ENCODE results near the gene ABHD17C.

ABHD17C gene

DNA sequence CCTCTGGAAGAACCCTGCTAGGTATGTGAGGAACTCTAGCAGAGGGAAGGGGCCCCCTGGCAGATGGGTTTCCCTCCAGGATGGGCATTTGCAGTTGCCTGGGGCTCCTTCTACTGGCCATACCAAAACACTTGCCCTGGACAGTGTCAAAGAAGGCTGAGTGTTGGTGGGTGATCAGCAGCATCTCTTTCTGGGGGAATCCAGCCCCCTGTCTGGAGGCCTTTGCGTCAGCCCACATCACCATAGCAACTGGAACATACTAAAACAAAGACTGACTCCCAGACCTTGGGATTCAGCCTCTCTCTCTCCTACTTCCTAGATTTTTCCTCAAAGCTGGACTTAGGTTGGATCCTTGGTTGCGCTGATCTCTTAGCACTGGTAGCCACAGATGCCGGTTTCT, 92.2 kb downstream of the ABHD17C start:
- no peak overlapping the region for H3K9ac ChIP-seq (ENCODE audit: low read depth, low read length)
- no peaks in the 10 kb centered on the region for H3K9me3 ChIP-seq (ENCODE audit: control insufficient read depth, insufficient read depth, low read length)
- H3K36me3 ChIP-seq (ENCODE audit: insufficient read depth, low read length) = no peaks in the 10 kb centered on the region
- H3K4me1 ChIP-seq (ENCODE audit: insufficient read depth, low read length) = no peaks in the 10 kb centered on the region; the same call in 1 of the 2 replicates

DNA sequence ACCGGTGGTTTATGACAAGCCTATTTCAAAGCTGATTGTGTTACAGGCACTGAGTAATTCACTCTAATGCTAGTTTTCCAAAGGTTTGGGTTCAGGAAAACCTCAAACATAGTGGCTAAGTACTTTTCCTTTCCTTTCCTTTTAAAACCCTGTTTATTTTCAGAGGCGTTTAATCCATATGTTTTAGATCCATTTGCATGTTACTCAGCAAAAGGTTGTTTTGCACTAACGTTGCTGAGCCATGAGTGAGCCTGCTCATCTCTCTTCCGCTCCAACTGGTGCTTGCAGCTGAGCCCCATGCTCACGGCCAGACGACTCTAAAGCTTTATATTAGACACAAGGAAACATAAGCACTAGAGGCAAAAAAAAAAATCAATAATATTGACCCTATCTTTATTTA, 93.4 kb downstream of the ABHD17C start:
- no peak overlapping the region for H3K9ac ChIP-seq (ENCODE audit: low read depth, low read length)

DNA sequence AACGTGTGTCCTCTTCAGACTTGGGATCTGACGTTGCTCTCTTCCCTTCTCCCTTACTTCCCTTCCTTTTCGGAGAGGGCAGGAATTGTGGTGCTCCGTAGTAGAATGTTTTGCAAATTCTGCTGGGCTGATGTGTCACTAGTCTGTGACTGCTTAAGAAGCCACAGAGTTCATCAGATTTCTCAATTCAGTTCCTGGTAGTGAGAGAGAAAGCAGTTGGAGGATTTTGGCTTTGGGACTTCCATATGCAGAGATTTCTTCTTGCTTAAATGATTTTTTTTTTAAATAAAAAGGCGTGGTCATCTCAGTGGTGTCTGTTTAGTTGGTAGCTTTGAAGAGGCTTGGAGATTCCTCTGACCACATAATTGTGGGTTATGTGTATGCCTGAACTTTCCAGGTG, 94.2 kb downstream of the ABHD17C start:
- no peaks in the 10 kb centered on the region for H3K36me3 ChIP-seq (ENCODE audit: insufficient read depth, low read length)
- H3K9me3 ChIP-seq (ENCODE audit: control insufficient read depth, insufficient read depth, low read length) = no peaks in the 10 kb centered on the region
- H3K9ac ChIP-seq (ENCODE audit: low read depth, low read length) = no peak overlapping the region
- H3K4me1 ChIP-seq (ENCODE audit: insufficient read depth, low read length) = no peaks in the 10 kb centered on the region; the same call in 1 of the 2 replicates

More for the DNA sequence above, 93.4 kb downstream of the ABHD17C start:
- Histone ChIP-seq H3K9me3 (ENCODE audit: control insufficient read depth, insufficient read depth, low read length) (no peaks in the 10 kb centered on the region), H3K36me3 (ENCODE audit: insufficient read depth, low read length) (no peaks in the 10 kb centered on the region), H3K4me1 (ENCODE audit: insufficient read depth, low read length) (no peaks in the 10 kb centered on the region; the same call in 1 of the 2 replicates)

DNA sequence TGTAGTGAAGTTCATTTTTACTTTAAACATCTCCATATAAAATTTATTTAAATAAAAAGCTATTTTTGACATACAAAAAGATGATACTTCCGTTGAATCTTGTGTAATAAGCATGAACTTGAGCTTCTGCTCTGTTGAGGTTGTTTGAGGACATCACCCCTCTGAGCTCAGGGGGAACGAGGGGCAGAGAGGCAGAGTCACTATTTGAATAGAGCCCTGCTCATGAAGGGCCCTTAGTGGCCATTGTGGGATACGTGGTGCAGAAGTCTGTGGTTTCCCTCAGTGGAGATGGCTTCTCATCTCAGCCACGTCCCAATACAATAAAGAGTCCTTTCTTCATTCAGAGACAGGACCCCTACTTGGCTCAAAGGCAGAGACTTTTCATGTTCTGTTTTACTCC, 94.7 kb downstream of the ABHD17C start:
- Histone ChIP-seq H3K4me1 (ENCODE audit: insufficient read depth, low read length) (no peaks in the 10 kb centered on the region; the same call in 1 of the 2 replicates), H3K9me3 (ENCODE audit: control insufficient read depth, insufficient read depth, low read length) (no peaks in the 10 kb centered on the region), H3K36me3 (ENCODE audit: insufficient read depth, low read length) (no peaks in the 10 kb centered on the region), H3K9ac (ENCODE audit: low read depth, low read length) (no peak overlapping the region)

DNA sequence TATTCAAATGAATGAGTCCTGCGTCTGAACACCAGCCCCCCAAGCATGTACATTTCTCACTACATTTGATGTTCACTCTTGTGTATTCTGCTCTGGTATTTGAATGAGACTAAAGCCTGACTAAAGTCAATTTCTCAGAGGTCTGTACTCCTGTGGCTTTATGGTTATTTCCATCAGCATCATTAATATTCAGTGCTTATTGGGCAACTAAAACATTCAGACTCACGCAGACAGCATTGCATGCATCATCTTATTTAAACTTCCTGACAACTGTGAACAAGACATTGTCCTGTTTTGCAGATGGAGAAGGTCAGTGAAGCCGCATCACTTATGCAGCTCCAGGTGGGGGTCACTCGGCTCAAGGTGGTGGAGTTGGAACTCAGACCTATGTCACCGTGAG, 95.1 kb downstream of the ABHD17C start:
- no peak overlapping the region for H3K9ac ChIP-seq (ENCODE audit: low read depth, low read length)
- H3K36me3 ChIP-seq (ENCODE audit: insufficient read depth, low read length) = no peaks in the 10 kb centered on the region
- no peaks in the 10 kb centered on the region; the same call in 1 of the 2 replicates for H3K4me1 ChIP-seq (ENCODE audit: insufficient read depth, low read length)

DNA sequence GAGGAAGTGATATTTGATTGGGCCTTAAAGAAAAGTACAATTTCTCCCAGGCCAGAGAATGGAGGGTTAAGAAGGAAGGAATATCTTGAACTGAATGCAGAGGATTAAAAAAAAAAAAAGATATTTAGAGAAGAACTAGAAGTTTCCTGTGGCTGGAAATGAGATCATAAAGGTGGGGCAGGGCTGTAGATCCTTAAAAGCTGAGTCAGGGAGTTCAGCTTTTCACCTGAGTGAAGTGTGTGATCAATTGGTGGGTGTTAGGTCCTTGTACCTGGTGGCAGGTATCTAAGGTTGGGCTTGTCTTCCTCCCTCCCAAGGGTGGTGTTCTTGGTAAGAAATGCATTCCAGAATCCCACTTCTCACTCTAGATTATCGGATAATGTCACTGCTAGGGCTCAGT, 95.9 kb downstream of the ABHD17C start:
- no peak overlapping the region for H3K9ac ChIP-seq (ENCODE audit: low read depth, low read length)
- H3K4me1 ChIP-seq (ENCODE audit: insufficient read depth, low read length) = no peaks in the 10 kb centered on the region; the same call in 1 of the 2 replicates
- H3K9me3 ChIP-seq (ENCODE audit: control insufficient read depth, insufficient read depth, low read length) = no peaks in the 10 kb centered on the region
- H3K36me3 ChIP-seq (ENCODE audit: insufficient read depth, low read length) = no peaks in the 10 kb centered on the region

More for the DNA sequence above, 95.1 kb downstream of the ABHD17C start:
- H3K9me3 ChIP-seq (ENCODE audit: control insufficient read depth, insufficient read depth, low read length) = no peaks in the 10 kb centered on the region

DNA sequence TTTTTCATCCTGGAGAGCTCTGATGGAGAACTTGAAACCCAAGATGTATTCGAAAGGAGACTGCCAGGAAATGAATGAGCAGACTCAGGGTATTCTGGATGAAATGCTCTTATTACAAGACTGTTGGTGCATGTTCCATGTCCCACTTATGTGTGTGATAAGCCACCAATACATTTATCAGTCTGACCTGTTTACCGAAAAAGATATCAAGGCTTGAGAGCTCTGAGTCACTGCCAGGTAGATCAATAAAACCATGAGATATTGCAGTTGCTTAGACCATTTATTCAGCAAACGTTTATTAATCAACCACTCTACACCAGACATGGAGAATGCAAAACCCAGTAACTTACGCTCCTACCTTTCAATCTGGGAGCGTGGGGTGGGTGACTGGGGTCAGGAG, 101.3 kb downstream of the ABHD17C start:
- Histone ChIP-seq H3K9me3 (ENCODE audit: control insufficient read depth, insufficient read depth, low read length) (no peaks in the 10 kb centered on the region), H3K4me1 (ENCODE audit: insufficient read depth, low read length) (no peaks in the 10 kb centered on the region), H3K36me3 (ENCODE audit: insufficient read depth, low read length) (no peaks in the 10 kb centered on the region), H3K9ac (ENCODE audit: low read depth, low read length) (no peak overlapping the region)

DNA sequence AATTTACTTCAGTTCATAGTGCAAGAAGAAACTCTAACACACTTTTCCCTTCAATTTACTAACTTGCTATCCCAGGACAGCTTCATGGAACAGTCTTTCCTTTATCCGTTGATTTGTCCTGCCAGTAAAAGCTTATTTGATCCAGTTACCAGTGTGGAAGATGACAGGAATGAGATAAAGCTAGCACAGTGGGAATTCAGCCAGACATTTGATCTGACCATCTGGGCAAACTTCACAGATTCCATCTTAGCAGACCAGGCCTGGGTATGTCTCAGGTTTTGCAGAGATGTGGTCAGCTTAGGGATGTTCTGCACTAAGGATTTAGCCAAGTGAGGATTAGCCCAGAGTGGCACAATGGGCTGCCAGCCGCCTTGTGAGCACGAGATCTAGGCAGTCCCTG, 103.8 kb downstream of the ABHD17C start:
- no peaks in the 10 kb centered on the region for H3K9me3 ChIP-seq (ENCODE audit: control insufficient read depth, insufficient read depth, low read length)
- H3K4me1 ChIP-seq (ENCODE audit: insufficient read depth, low read length) = no peaks in the 10 kb centered on the region
- no peak overlapping the region for H3K9ac ChIP-seq (ENCODE audit: low read depth, low read length)
- no peaks in the 10 kb centered on the region for H3K36me3 ChIP-seq (ENCODE audit: insufficient read depth, low read length)

DNA sequence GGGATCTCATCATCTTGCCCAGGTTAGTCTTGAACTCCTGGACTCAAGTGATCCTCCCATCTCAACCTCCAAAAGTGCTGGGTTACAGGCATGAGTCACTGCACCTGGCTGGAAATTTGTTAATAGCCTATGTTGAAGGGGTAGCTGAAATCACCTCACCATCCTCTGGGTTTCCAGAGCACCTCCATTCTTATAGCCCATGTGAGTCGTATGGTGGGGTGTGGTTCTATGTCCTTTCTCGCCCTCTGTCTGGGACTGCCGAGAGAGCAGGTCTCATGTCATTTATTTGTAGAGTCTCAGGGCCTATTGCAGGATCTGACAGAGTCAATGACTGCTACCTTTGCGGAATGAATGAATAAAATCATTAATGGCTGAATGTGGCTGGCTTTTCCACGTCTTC, 105.0 kb downstream of the ABHD17C start:
- no peak overlapping the region for H3K9ac ChIP-seq (ENCODE audit: low read depth, low read length)
- no peaks in the 10 kb centered on the region for H3K9me3 ChIP-seq (ENCODE audit: control insufficient read depth, insufficient read depth, low read length)
- H3K36me3 ChIP-seq (ENCODE audit: insufficient read depth, low read length) = no peaks in the 10 kb centered on the region
- no peaks in the 10 kb centered on the region for H3K4me1 ChIP-seq (ENCODE audit: insufficient read depth, low read length)

DNA sequence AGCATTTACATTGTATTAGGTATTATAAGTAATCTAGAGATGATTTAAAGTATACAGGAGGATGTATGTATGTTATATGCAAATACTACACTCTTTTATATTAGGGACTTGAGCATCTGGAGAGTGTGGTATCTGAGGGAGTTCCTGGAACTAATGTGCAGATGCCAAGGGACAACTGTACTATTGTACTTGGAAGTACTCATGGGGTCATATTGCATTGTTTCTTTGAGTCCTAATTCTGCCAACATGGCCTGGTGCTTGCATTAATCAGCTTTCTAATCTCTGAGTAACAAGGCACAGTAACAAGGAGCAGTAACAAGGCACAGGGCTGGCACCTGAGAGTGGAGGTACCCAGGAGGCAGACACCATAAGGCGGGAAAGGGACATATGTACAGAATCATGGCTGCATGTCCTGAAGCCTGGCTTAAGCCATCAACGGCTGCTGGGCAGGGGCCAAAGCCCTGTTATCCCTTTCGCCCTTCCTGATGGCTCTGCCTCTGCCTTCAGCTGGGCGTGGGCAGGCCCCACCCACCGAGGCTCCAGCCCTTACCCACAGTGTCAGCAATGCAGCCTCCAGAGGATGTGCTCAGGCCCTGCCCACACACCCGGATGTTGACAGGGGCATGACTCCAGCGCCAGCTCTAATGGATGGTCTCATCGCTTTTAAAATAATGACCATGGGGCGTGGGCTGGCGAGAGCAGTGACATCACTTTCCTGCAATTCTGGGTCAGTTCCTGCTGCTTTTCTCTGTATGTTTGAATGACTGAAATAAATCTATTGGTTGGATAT, 107.0 kb downstream of the ABHD17C start:
- Histone ChIP-seq H3K36me3 (ENCODE audit: insufficient read depth, low read length) (no peaks in the 10 kb centered on the region), H3K9ac (ENCODE audit: low read depth, low read length) (no peak overlapping the region), H3K4me1 (ENCODE audit: insufficient read depth, low read length) (no peaks in the 10 kb centered on the region), H3K9me3 (ENCODE audit: control insufficient read depth, insufficient read depth, low read length) (no peaks in the 10 kb centered on the region)

DNA sequence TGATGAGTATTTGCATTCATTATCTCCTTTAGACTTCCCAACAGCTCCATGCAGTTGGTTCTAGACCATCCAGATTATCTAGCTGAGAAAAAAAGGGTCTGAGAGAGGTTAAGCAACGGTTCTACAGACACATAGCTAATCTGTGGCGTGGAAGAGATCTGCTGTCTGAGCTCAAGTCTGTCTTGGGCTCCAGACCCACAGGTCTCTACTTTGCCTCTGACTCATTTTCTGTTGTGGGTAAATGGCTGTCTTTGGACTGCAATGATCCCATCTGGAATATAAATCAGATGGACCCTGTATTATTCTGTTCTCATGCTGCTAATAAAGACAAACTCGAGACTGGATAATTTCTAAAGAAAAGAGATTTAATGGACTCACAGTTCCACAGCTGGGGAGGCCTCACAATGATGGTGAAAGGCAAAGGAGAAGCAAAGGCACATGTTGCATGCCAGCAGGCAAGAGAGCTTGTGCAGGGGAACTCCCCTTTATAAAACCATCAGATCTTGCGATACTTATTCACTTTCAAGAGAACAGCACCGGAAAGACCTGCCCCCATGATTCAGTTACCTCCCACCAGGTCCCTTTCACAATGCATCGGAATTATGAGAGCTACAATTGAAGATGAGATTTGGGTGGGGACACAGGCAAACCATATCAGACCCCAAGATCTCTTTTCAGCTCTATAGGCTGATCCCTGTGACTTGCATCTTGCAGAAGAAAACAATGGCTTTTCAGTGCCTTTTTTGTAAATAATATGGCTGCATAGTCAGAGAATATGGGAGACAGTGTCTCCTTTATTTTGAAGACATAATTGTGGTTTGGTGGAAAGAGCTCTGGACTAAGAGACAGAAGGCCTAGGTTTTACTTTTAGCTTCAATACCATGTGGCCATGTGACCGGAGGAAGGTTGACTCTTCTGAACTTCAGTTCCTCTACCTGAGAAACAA, 108.7 kb downstream of the ABHD17C start:
- Histone ChIP-seq H3K9me3 (ENCODE audit: control insufficient read depth, insufficient read depth, low read length) (no peaks in the 10 kb centered on the region), H3K9ac (ENCODE audit: low read depth, low read length) (no peak overlapping the region), H3K4me1 (ENCODE audit: insufficient read depth, low read length) (no peaks in the 10 kb centered on the region), H3K36me3 (ENCODE audit: insufficient read depth, low read length) (no peaks in the 10 kb centered on the region)

DNA sequence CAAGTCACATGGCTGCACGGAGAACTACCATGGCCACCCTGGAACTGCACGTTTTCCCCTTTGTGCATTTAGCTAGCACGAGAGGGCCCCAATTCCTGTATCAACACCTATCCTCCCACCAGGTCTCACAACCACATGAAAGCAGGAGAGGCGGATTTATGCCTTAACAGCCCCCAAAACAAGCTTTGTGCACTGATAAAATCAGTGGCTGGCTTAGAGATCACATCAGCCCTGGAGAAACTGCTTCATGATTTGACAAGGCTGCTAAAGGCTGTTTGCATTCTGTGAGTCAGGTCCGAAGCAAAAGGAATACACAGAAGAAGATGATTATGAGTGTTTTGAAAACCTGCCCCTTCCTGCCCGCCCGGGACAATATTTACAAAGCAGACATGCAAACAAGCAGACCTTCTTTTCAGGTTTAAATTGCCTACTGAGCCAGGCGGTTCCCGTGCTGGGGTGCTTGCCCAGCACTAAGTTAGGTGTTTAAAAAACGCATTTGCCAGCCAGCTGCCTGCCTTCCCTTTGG, 109.9 kb downstream of the ABHD17C start:
- Histone ChIP-seq H3K9ac (ENCODE audit: low read depth, low read length) (no peak overlapping the region), H3K36me3 (ENCODE audit: insufficient read depth, low read length) (no peaks in the 10 kb centered on the region), H3K4me1 (ENCODE audit: insufficient read depth, low read length) (no peaks in the 10 kb centered on the region)

More for the DNA sequence above, 109.9 kb downstream of the ABHD17C start:
- no peaks in the 10 kb centered on the region for H3K9me3 ChIP-seq (ENCODE audit: control insufficient read depth, insufficient read depth, low read length)
